ENCODE measurements around the gene AP2B1. TPM values are rescaled to one million over a fixed set of nuclear protein-coding genes. Genes with fewer than 3 reads are reported as not detected.
A peak's percentile ranks its signal among the peaks of the same experiment; 100 is the strongest.

AP2B1 gene
- total RNA-seq, 3 donors from 2014 or later, result 78.4 to 91.9 (median 88.5) TPM

DNA sequence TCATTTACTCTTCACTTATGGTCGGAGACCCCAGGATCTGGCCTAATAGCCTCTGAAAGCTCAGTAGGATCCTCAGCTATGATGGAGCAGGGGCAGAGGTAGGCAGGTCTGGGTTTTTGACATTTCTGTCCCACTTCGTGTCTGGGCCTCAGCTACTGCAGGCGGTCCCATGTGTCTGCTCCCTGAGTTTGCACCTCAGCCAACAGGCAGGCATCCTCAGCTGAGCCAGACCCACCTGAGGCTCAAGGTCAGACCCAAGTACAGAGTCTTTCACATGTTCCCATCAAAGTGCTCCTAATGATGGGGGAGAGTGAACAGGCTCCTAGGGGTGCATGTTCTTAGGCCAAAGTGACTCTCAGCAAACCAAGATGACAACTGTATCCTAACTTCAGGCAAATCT lies 141.4 kb downstream of the AP2B1 start:
- intact Hi-C loops (cut with DNase I; ENCODE audit: low total_unique reads), result no loop called here
- no peaks in the 10 kb centered on the region for H3K36me3 ChIP-seq
- TF ChIP-seq, protein P1, sequence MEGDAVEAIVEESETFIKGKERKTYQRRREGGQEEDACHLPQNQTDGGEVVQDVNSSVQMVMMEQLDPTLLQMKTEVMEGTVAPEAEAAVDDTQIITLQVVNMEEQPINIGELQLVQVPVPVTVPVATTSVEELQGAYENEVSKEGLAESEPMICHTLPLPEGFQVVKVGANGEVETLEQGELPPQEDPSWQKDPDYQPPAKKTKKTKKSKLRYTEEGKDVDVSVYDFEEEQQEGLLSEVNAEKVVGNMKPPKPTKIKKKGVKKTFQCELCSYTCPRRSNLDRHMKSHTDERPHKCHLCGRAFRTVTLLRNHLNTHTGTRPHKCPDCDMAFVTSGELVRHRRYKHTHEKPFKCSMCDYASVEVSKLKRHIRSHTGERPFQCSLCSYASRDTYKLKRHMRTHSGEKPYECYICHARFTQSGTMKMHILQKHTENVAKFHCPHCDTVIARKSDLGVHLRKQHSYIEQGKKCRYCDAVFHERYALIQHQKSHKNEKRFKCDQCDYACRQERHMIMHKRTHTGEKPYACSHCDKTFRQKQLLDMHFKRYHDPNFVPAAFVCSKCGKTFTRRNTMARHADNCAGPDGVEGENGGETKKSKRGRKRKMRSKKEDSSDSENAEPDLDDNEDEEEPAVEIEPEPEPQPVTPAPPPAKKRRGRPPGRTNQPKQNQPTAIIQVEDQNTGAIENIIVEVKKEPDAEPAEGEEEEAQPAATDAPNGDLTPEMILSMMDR (IDR thresholded peaks at IDR 0.05), result no peak
- no peak for TF ChIP-seq POLR2AphosphoS5 (IDR thresholded peaks at IDR 0.05)
- no peak for TF ChIP-seq POLR2A (IDR thresholded peaks at IDR 0.05)
- H3K27ac ChIP-seq, result no peak overlapping the region
- DNase-seq (ENCODE audit: low spot score in 2 of 2), result no peak
- no peak overlapping the region for H3K4me3 ChIP-seq
- H3K9me3 ChIP-seq, result no peaks in the 10 kb centered on the region
- no peaks in the 10 kb centered on the region for H3K27me3 ChIP-seq
- peaks cover 0 to 3% of the 10 kb centered on the region in 2 donors for H3K4me1 ChIP-seq

DNA sequence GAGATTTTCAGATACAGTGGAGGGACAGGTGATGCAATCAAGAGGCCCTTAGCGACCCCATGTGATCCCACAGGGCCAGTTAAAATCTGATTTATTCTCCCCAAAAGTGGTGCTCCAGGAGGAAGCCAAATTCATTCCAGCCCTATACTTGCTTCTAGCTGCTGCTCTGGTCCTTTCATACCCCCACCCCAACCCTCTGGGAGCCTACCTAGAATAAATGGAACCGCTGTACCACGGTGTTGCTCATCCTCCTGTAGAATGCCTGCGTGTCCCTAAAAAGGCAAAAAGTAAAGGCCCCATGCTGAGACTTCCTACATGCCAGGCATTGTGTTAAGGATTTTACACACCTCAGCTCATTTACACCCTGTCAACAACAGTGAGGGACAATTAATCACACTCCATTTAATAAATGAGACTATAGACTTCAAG lies 142.3 kb downstream of the AP2B1 start:
- Histone ChIP-seq H3K36me3 (no peaks in the 10 kb centered on the region), H3K4me3 (no peak overlapping the region), H3K27me3 (no peaks in the 10 kb centered on the region), H3K9me3 (no peaks in the 10 kb centered on the region), H3K4me1 (peaks cover 0 to 3% of the 10 kb centered on the region in 2 donors), H3K27ac (no peak overlapping the region)
- TF ChIP-seq, protein P1 (IDR thresholded peaks at IDR 0.05), result no peak
- no peak for TF ChIP-seq POLR2AphosphoS5 (IDR thresholded peaks at IDR 0.05)
- no peak for TF ChIP-seq POLR2A (IDR thresholded peaks at IDR 0.05)
- DNase-seq (ENCODE audit: low spot score in 2 of 2), result no peak
- intact Hi-C loops (cut with DNase I; ENCODE audit: low total_unique reads), result no loop called here

DNA sequence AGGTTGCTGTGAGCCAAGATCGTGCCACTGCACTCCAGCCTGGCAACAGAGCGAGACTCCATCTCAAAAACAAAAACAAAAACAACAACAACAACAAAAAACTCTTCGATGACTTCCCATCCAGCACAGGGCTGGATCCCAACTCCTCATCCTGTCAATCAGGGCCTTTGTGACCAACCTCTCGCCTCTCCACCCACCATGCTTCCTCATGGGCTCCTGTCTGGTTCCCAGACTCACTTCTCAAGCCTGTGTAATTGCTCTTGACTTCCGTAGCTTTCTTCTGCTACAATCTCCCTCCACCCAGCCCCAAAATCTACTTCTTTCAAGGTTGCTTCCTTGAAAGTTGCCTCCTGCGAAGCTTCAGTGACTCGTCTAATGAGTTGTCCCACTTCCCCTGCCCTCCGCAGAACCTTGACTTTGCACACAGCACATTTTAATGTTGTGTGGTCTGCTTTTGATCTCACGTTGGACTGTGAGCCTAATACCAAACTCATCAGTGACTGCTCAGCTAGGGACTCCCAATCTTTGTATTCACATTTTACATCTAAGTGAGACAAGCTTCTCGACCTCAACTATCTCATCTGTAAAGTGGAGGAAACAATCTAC lies 143.4 kb downstream of the AP2B1 start:
- Histone ChIP-seq H3K27ac (no peak overlapping the region), H3K36me3 (no peaks in the 10 kb centered on the region), H3K9me3 (no peaks in the 10 kb centered on the region), H3K27me3 (no peaks in the 10 kb centered on the region), H3K4me3 (no peak overlapping the region), H3K4me1 (peaks cover 0 to 3% of the 10 kb centered on the region in 2 donors)
- TF ChIP-seq POLR2AphosphoS5 (IDR thresholded peaks at IDR 0.05) (no peak), POLR2A (IDR thresholded peaks at IDR 0.05) (no peak)
- TF ChIP-seq, protein P1 (IDR thresholded peaks at IDR 0.05), result no peak
- DNase-seq (ENCODE audit: low spot score in 2 of 2), result peak in 1 of 2 donors; percentile 6
- intact Hi-C loops (cut with DNase I; ENCODE audit: low total_unique reads), result no loop called here

DNA sequence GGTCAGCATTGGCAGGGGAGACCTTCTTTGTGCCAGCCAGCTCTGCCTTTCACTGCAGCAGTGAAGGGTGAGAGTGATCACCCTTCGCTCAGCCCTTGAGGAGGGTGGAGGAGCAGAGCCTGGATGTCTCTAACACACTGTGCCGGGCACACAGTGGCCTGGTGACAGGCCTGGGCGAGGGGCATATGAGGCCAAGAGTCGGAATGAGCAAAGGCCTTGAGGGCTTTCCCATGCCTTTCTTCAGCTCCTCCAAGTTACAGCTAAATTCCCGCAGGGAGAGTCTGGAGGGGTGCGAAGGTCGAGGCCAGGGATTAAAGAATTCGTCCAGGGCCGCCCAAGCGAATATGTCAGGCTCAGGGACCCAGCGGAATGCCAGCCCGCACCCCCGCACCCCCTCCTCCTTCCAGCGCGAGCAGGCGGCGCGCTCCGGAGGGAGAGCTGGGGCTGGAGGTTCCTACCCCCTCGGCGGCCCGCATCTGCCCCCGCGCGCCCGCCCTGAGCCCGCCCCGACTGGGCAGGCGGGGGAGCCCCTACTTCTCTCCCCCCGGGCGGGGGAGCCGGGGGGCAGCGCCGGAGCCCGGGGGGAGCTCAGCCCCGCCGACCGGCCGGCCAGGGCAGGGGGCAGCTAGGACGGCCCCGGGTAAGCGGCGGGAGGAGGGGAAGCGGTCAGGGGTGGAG lies 144.3 kb downstream of the AP2B1 start, which contains the start of gene RASL10B:
Gene RASL10B, plus strand, starts transcription at position 401 of the 678 bp plus-strand sequence. CDS start 3,546 bp downstream, outside the sequence.
- Histone ChIP-seq H3K27ac (no peak within 1 kb of the TSS), H3K27me3 (no peaks in the 10 kb centered on the region), H3K36me3 (no peaks in the 10 kb centered on the region), H3K4me1 (peaks cover 0 to 3% of the 10 kb centered on the region in 2 donors), H3K4me3 (peak within 1 kb of the TSS; percentile 56 to 73 (median 73)), H3K9me3 (no peaks in the 10 kb centered on the region)
- TF ChIP-seq, protein P1 (IDR thresholded peaks at IDR 0.05), result no peak
- TF ChIP-seq POLR2A (IDR thresholded peaks at IDR 0.05), result no peak
- TF ChIP-seq POLR2AphosphoS5 (IDR thresholded peaks at IDR 0.05), result no peak
- DNase-seq (ENCODE audit: low spot score in 2 of 2), result peak in 1 of 2 donors; percentile 16
- intact Hi-C loops (cut with DNase I; ENCODE audit: low total_unique reads), result no loop called here
